Measurements from ENCODE around the gene OR11H6.
"Not testable (repeated sequence)": the region's sequence is repeated elsewhere in the genome, so short reads cannot be mapped to it uniquely, and the experiment has no call there.

Gene OR11H6

GRCh38 chr14:20223410-20223809 lies at the start of gene OR11H6:
OR11H6 (plus strand) TSS chr14:20223710; CDS start chr14:20223710, 0 bp downstream.
- DNase-seq (ENCODE audit: low read depth): no peak
- TF ChIP-seq CTCF (IDR thresholded peaks at IDR 0.05; ENCODE audit: low read depth, low read length, missing control alignments): no peak

GRCh38 chr14:20174205-20174604 lies 49.3 kb upstream of the OR11H6 start:
- H3K4me3 ChIP-seq (ENCODE audit: low read depth, low read length); DNase-seq (ENCODE audit: low read depth): not testable (repeated sequence)

More at GRCh38 chr14:20223410-20223809, at the start of gene OR11H6:
- no peak within 1 kb of the TSS for H3K4me3 ChIP-seq (ENCODE audit: low read depth, low read length)

- no peak overlapping the region for H3K4me3 ChIP-seq (ENCODE audit: low read depth, low read length)
- no peak for TF ChIP-seq CTCF (IDR thresholded peaks at IDR 0.05; ENCODE audit: low read depth, low read length, missing control alignments)
- DNase-seq (ENCODE audit: low read depth): no peak
Observed at GRCh38 chr14:20176330-20176729, 47.2 kb upstream of the OR11H6 start.

GRCh38 chr14:20177433-20177974 lies 46.0 kb upstream of the OR11H6 start:
- DNase-seq (ENCODE audit: low read depth): no peak
- no peak for TF ChIP-seq CTCF (IDR thresholded peaks at IDR 0.05; ENCODE audit: low read depth, low read length, missing control alignments)
- H3K4me3 ChIP-seq (ENCODE audit: low read depth, low read length): no peak overlapping the region

GRCh38 chr14:20179218-20179617 lies 44.3 kb upstream of the OR11H6 start:
- DNase-seq (ENCODE audit: low read depth): no peak
- TF ChIP-seq CTCF (IDR thresholded peaks at IDR 0.05; ENCODE audit: low read depth, low read length, missing control alignments): no peak
- no peak overlapping the region for H3K4me3 ChIP-seq (ENCODE audit: low read depth, low read length)

GRCh38 chr14:20179880-20180279 lies 43.6 kb upstream of the OR11H6 start:
- no peak for TF ChIP-seq CTCF (IDR thresholded peaks at IDR 0.05; ENCODE audit: low read depth, low read length, missing control alignments)
- H3K4me3 ChIP-seq (ENCODE audit: low read depth, low read length): no peak overlapping the region
- no peak for DNase-seq (ENCODE audit: low read depth)

- no peak for TF ChIP-seq CTCF (IDR thresholded peaks at IDR 0.05; ENCODE audit: low read depth, low read length, missing control alignments)
- no peak overlapping the region for H3K4me3 ChIP-seq (ENCODE audit: low read depth, low read length)
- no peak for DNase-seq (ENCODE audit: low read depth)
Observed at GRCh38 chr14:20180486-20180885, 43.0 kb upstream of the OR11H6 start.

Measured in GM12864 (cell line).